ENCODE data around the gene CDH4.

Gene CDH4

DNA sequence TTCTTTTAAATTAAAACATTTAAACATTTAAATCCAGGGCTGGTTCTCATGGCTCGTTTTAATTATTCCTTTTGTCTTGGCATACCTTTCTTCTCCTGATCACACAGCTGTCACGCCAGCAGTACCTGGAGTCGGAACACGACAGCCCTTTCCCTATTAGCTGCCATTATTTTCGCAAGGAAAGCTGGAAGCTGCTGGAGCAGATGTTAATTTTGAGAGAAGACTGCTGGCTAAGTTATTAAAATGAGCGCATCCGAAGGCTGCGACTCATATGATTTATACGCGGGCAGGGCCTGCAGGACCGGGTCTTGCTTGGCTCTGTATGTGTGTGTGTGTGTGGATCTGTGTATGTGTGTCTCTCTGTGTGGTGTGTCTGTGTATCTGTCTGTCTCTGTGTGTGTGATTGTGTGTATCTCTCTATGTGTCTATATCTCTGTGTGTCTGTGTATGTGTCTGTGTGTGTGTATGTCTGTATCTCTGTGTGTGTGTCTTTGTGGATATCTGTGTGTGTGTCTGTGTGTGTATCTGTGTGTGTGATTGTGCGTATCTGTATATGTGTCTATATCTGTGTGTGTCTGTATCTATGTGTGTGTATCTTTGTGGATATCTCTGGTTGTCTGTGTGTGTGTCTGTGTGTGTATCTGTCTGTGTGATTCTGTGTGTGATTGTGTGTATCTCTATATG is 191.5 kb downstream of the CDH4 start:
- Histone ChIP-seq H2AFZ (ENCODE audit: low read depth, low read length, severe bottlenecking) (no peak overlapping the region), H3K4me2 (ENCODE audit: low read depth, low read length, poor library complexity, severe bottlenecking) (no peak overlapping the region), H3K27me3 (ENCODE audit: low read length) (no peaks in the 10 kb centered on the region), H3K9me3 (ENCODE audit: insufficient read depth, low read length) (no peaks in the 10 kb centered on the region; the same call in 1 of the 2 replicates), H3K79me2 (ENCODE audit: insufficient read depth, low read length) (no peaks in the 10 kb centered on the region), H3K9ac (ENCODE audit: low read length) (no peak overlapping the region), H3K27ac (ENCODE audit: low read depth, low read length) (no peak overlapping the region), H3K36me3 (ENCODE audit: low read length) (no peaks in the 10 kb centered on the region), H4K20me1 (ENCODE audit: low read depth, low read length) (no peaks in the 10 kb centered on the region), H3K9me2 (replicated peaks; ENCODE audit: insufficient read depth, low read length) (no peaks in the 10 kb centered on the region), H3F3A (ENCODE audit: insufficient read depth) (no peaks in the 10 kb centered on the region), H3K4me3 (ENCODE audit: insufficient read depth, low read length, poor library complexity, severe bottlenecking) (no peak overlapping the region)
- no peak for TF ChIP-seq EZH2phosphoT487 (conservative IDR thresholded peaks at IDR 0.05; ENCODE audit: low read length)
- TF ChIP-seq, protein P1, sequence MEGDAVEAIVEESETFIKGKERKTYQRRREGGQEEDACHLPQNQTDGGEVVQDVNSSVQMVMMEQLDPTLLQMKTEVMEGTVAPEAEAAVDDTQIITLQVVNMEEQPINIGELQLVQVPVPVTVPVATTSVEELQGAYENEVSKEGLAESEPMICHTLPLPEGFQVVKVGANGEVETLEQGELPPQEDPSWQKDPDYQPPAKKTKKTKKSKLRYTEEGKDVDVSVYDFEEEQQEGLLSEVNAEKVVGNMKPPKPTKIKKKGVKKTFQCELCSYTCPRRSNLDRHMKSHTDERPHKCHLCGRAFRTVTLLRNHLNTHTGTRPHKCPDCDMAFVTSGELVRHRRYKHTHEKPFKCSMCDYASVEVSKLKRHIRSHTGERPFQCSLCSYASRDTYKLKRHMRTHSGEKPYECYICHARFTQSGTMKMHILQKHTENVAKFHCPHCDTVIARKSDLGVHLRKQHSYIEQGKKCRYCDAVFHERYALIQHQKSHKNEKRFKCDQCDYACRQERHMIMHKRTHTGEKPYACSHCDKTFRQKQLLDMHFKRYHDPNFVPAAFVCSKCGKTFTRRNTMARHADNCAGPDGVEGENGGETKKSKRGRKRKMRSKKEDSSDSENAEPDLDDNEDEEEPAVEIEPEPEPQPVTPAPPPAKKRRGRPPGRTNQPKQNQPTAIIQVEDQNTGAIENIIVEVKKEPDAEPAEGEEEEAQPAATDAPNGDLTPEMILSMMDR (IDR thresholded peaks at IDR 0.05; ENCODE audit: insufficient read depth, low read length, poor library complexity, severe bottlenecking), result no peak

DNA sequence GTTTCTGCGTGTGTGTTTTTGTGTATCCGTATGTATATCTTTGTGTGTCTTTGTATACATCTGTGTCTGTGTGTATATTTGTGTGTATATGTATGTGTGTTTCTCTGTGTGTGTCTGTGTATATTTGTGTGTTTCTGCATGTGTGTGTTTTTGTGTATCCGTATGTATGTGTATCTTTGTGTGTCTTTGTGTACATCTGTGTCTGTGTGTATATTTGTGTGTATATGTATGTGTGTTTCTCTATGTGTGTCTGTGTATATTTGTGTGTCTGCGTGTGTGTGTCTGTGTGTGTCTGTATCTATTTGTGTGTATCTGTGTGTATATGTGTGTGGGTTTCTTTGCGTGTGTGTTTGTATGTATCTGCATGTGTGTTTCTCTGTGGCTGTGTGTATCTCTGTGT is 192.6 kb downstream of the CDH4 start:
- TF ChIP-seq EZH2phosphoT487 (conservative IDR thresholded peaks at IDR 0.05; ENCODE audit: low read length), result no peak
- TF ChIP-seq, protein P1 (IDR thresholded peaks at IDR 0.05; ENCODE audit: insufficient read depth, low read length, poor library complexity, severe bottlenecking), result no peak
- H3K36me3 ChIP-seq (ENCODE audit: low read length), result no peaks in the 10 kb centered on the region
- H3F3A ChIP-seq (ENCODE audit: insufficient read depth), result no peaks in the 10 kb centered on the region
- H3K9me2 ChIP-seq (replicated peaks; ENCODE audit: insufficient read depth, low read length), result no peaks in the 10 kb centered on the region
- no peak overlapping the region for H3K4me2 ChIP-seq (ENCODE audit: low read depth, low read length, poor library complexity, severe bottlenecking)
- H3K9me3 ChIP-seq (ENCODE audit: insufficient read depth, low read length), result no peaks in the 10 kb centered on the region; the same call in 1 of the 2 replicates
- H3K27ac ChIP-seq (ENCODE audit: low read depth, low read length), result no peak overlapping the region
- no peaks in the 10 kb centered on the region for H3K27me3 ChIP-seq (ENCODE audit: low read length)
- no peak overlapping the region for H3K4me3 ChIP-seq (ENCODE audit: insufficient read depth, low read length, poor library complexity, severe bottlenecking)
- H3K79me2 ChIP-seq (ENCODE audit: insufficient read depth, low read length), result no peaks in the 10 kb centered on the region
- no peak overlapping the region for H2AFZ ChIP-seq (ENCODE audit: low read depth, low read length, severe bottlenecking)
- no peak overlapping the region for H3K9ac ChIP-seq (ENCODE audit: low read length)
- H4K20me1 ChIP-seq (ENCODE audit: low read depth, low read length), result no peaks in the 10 kb centered on the region

DNA sequence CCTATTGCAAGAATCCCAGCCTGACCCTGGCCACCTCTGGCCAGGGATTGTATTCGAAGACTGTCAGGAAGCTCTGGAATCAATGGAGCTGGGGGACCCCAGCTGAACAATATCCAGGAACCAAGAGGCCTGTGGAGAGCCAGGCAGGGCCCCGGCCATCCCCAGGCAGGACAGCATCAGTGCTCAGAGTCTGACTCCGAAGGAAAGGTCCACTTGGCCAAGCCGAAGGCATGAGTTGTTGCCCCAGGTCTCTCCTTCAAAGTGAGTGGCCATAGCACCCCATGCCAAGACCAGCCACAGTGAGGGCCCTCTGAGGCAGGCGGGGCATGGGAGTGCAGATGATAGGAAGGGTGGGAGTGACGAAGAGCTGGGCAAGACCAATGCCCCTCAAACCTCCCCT is 193.1 kb downstream of the CDH4 start:
- Histone ChIP-seq H3K36me3 (ENCODE audit: low read length) (no peaks in the 10 kb centered on the region), H3K27ac (ENCODE audit: low read depth, low read length) (no peak overlapping the region), H3K9me3 (ENCODE audit: insufficient read depth, low read length) (no peaks in the 10 kb centered on the region; the same call in 1 of the 2 replicates), H3K4me3 (ENCODE audit: insufficient read depth, low read length, poor library complexity, severe bottlenecking) (no peak overlapping the region), H3K4me2 (ENCODE audit: low read depth, low read length, poor library complexity, severe bottlenecking) (no peak overlapping the region), H3K79me2 (ENCODE audit: insufficient read depth, low read length) (no peaks in the 10 kb centered on the region), H2AFZ (ENCODE audit: low read depth, low read length, severe bottlenecking) (no peak overlapping the region), H4K20me1 (ENCODE audit: low read depth, low read length) (no peaks in the 10 kb centered on the region), H3K27me3 (ENCODE audit: low read length) (no peaks in the 10 kb centered on the region), H3K9ac (ENCODE audit: low read length) (no peak overlapping the region), H3K9me2 (replicated peaks; ENCODE audit: insufficient read depth, low read length) (no peaks in the 10 kb centered on the region), H3F3A (ENCODE audit: insufficient read depth) (no peaks in the 10 kb centered on the region)
- TF ChIP-seq, protein P1 (IDR thresholded peaks at IDR 0.05; ENCODE audit: insufficient read depth, low read length, poor library complexity, severe bottlenecking), result no peak
- no peak for TF ChIP-seq EZH2phosphoT487 (conservative IDR thresholded peaks at IDR 0.05; ENCODE audit: low read length)
